ENCODE measurements around the gene TENT5A. TPM values are rescaled to one million over a fixed set of nuclear protein-coding genes. Genes with fewer than 3 reads are reported as not detected.

Gene TENT5A
- polyA plus RNA-seq, 3 donors = 9.1 to 28.9 (median 12.1) TPM

GRCh38 chr6:81713205-81713604, 39.3 kb downstream of the TENT5A start:
- Mint-ChIP-seq H3K27me3 (ENCODE audit: low read depth in 3 of 3) (no peaks in the 10 kb centered on the region), H3K4me3 (no peak overlapping the region), H3K9me3 (peaks cover 0 to 3% (median 3%) of the 10 kb centered on the region in 7 donors), H3K36me3 (peaks cover 8% of the 10 kb centered on the region in 2 donors), H3K27ac (no peak overlapping the region), H3K4me1 (peaks cover 4% of the 10 kb centered on the region)
- Histone ChIP-seq H2AFZ (ENCODE audit: insufficient read depth, low read depth, low read length, poor library complexity, severe bottlenecking) (no peak overlapping the region), H4K20me1 (ENCODE audit: insufficient read depth, low read length) (no peaks in the 10 kb centered on the region), H3K4me3 (replicated peaks in 1 of 3; ENCODE audit: low read depth in 2 of 3, low read length in 3 of 3) (no peak overlapping the region), H3K27ac (ENCODE audit: low read depth in 1 of 2, low read length in 2 of 2) (no peak overlapping the region), H3K79me2 (ENCODE audit: insufficient read depth, low read length) (no peaks in the 10 kb centered on the region), H3K27me3 (ENCODE audit: control insufficient read depth in 2 of 2, insufficient read depth in 2 of 2, low read length in 2 of 2) (no peaks in the 10 kb centered on the region), H3K4me1 (ENCODE audit: control insufficient read depth in 1 of 2, insufficient read depth in 2 of 2, low read length in 2 of 2) (no peaks in the 10 kb centered on the region), H3K36me3 (replicated peaks in 1 of 2; ENCODE audit: control insufficient read depth in 1 of 2, insufficient read depth in 2 of 2, low read length in 2 of 2) (no peaks in the 10 kb centered on the region), H3K4me2 (replicated peaks; ENCODE audit: extremely low read depth, low read length, poor library complexity, severe bottlenecking) (no peak overlapping the region), H3K9me3 (replicated peaks in 1 of 2; ENCODE audit: control insufficient read depth in 1 of 2, insufficient read depth in 1 of 2, low read length in 2 of 2) (no peaks in the 10 kb centered on the region), H3K9ac (ENCODE audit: insufficient read depth, low read length, poor library complexity, severe bottlenecking) (no peak overlapping the region)
- DNase-seq = no peak
- WGBS (ENCODE audit: insufficient coverage) = no CpG with 5 or more reads among the region's 1 CpG
- no peak for TF ChIP-seq CTCF (IDR thresholded peaks at IDR 0.05)
- intact Hi-C loops (cut with micrococcal nuclease) = no loop called here

- no peak for DNase-seq
- TF ChIP-seq CTCF (IDR thresholded peaks at IDR 0.05) = no peak
- 100% methylated on average over 1 of the region's 5 CpGs for WGBS (ENCODE audit: insufficient coverage)
- H3K79me2 ChIP-seq (ENCODE audit: insufficient read depth, low read length) = no peaks in the 10 kb centered on the region
- Mint-ChIP-seq H3K4me3 (no peak overlapping the region), H3K27ac (no peak overlapping the region), H3K27me3 (ENCODE audit: low read depth in 3 of 3) (no peaks in the 10 kb centered on the region), H3K9me3 (peaks cover 2 to 15% (median 10%) of the 10 kb centered on the region in 7 donors), H3K36me3 (peaks cover 10 to 14% of the 10 kb centered on the region in 2 donors), H3K4me1 (no peaks in the 10 kb centered on the region)
- H2AFZ ChIP-seq (ENCODE audit: insufficient read depth, low read depth, low read length, poor library complexity, severe bottlenecking) = no peak overlapping the region
- intact Hi-C loops (cut with micrococcal nuclease) = loop anchor here in 1 of 2 donors (5.0 kb wide), 1 partner anchor 436 kb away; no protein-coding TSS in a partner anchor
- H3K27ac ChIP-seq (ENCODE audit: low read depth in 1 of 2, low read length in 2 of 2) = no peak overlapping the region
- H3K9me3 ChIP-seq (replicated peaks in 1 of 2; ENCODE audit: control insufficient read depth in 1 of 2, insufficient read depth in 1 of 2, low read length in 2 of 2) = peaks cover 6 to 7% of the 10 kb centered on the region in 2 donors
- no peaks in the 10 kb centered on the region for H3K27me3 ChIP-seq (ENCODE audit: control insufficient read depth in 2 of 2, insufficient read depth in 2 of 2, low read length in 2 of 2)
- H4K20me1 ChIP-seq (ENCODE audit: insufficient read depth, low read length) = no peaks in the 10 kb centered on the region
- H3K4me3 ChIP-seq (replicated peaks in 1 of 3; ENCODE audit: low read depth in 2 of 3, low read length in 3 of 3) = no peak overlapping the region
- H3K4me1 ChIP-seq (ENCODE audit: control insufficient read depth in 1 of 2, insufficient read depth in 2 of 2, low read length in 2 of 2) = no peaks in the 10 kb centered on the region
- H3K9ac ChIP-seq (ENCODE audit: insufficient read depth, low read length, poor library complexity, severe bottlenecking) = no peak overlapping the region
- no peak overlapping the region for H3K4me2 ChIP-seq (replicated peaks; ENCODE audit: extremely low read depth, low read length, poor library complexity, severe bottlenecking)
- H3K36me3 ChIP-seq (replicated peaks in 1 of 2; ENCODE audit: control insufficient read depth in 1 of 2, insufficient read depth in 2 of 2, low read length in 2 of 2) = no peaks in the 10 kb centered on the region
These were observed 44.3 kb downstream of the TENT5A start for GRCh38 chr6:81708113-81708699.

All from CD14-positive monocyte (primary cell).